GM18498 (cell line): ENCODE measurements around the gene KIAA0825.
A peak's percentile ranks its signal among the peaks of the same experiment; 100 is the strongest.

ENCODE experiments used
- ATAC-seq: cut with Tn5 transposase; IDR thresholded peaks from one replicate; pipeline ENCODE4 v1.9.1; 2021; ENCODE audit warnings: mild to moderate bottlenecking, moderate library complexity; ENCODE audit not compliant: unreplicated experiment

KIAA0825 gene, protein sequence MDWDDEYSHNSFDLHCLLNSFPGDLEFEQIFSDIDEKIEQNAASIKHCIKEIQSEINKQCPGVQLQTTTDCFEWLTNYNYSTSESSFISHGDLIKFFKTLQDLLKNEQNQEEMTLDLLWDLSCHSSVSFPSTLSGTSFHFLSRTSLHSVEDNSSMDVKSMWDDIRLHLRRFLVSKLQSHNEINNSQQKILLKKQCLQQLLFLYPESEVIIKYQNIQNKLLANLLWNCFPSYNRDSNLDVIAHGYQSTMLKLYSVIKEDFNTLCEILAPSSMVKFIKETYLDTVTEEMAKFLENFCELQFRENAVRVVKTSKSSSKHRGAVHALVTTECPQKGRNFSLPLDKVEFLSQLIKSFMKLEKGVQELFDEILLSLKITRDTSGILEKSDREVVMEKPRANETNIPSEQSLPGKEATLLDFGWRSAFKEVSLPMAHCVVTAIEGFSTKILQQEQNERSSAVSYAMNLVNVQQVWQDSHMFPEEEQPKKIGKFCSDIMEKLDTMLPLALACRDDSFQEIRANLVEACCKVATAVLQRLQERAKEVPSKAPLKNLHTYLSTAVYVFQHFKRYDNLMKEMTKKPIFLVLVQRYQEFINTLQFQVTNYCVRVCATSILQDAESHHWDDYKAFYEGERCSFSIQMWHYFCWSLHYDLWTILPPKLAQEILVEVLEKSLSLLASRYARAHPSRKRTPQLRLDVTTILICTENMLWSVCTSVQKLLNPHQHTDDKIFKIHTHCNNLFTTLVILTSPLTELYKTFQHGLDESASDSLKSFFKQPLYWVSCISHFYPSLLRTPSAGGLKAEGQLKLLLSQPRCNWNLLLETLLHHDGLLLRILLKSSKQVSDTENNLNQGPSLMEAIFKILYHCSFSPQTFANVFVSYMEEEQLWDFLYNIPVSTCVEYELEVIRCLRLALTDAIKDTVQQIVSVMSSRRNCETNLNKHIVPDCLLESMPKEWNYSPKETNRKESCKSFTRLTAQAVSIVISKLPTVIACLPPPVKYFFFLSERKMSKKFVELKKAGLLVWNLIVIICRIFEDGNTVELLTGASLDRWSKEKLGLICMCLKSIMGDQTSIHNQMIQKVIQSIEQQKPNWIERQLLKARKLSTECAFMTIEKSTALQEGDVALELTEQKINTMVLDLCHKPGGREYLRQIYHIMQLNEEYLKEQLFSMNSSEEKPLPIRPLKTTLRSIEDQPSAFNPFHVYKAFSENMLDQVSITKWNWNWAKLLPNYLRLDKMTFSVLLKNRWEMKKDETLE (N-terminal part only)

DNA sequence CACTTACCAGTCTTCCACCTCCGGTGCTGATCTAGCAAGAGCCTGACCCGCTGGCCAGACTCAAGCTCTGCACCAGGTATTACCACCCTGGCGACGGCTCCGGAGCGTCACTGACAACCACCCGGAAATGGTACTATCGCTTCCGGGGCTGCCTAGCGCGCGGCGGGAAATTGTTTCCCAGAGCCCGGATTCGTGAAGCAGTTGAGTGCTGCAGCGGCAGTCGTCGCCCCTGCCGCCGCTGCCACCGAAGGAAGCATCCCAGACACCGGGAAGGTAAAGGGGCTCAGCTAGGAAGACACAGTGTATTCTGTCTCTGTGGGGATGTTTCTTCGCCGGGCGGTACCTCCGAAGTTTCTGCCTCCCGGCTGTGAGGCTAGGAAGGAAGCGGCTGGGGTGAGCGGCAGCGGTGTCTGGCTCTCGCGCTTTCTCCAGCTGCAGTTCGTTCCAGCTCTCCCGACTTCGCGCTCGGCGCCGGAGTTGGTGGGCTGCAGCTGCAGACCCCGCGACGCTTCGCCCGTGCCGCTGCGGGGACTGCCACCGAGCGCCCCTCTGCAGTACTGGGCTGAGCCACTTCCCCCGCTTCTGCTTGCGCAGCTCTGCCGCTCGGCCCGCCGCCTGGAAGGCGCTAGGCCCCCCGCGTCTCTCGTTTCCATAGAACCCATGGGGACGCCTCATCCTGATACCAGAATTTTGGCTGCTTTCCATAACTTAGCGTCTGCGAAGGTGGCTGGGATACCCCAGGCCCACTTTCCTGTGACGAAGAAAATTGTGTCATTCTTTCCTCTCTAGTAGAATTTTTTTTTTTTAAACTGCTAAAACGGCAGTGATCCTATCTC lies at the start of gene KIAA0825, which contains the start of gene SLF1:
TSS of gene KIAA0825 (minus strand) at position 112 of the 836 bp plus-strand sequence. CDS start 81,478 bp downstream, outside the sequence.
TSS of gene SLF1 (plus strand) at position 177 of the 836 bp plus-strand sequence. CDS start 10,142 bp downstream, outside the sequence.
- peak; percentile 97 for ATAC-seq

DNA sequence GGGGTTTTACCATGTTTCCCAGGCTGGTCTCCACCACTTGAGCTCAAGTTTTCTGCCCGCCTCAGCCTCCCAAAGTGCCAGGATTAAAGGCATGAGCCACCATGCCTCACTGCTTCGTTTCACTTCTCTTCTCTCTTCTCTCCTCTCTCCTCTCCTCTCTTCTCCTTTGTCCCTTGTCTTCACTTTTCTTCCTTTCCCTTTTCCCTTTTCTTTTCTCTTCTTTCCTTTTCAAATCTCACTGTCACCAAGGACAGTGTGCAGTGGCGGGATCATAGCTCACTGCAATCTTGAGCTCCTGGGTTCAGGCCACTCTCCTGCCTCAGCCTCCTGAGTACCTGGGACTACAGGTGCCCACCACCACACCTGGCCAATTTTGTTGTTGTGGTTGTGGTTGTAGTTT lies 49.5 kb upstream of the KIAA0825 start:
- ATAC-seq, result no peak

DNA sequence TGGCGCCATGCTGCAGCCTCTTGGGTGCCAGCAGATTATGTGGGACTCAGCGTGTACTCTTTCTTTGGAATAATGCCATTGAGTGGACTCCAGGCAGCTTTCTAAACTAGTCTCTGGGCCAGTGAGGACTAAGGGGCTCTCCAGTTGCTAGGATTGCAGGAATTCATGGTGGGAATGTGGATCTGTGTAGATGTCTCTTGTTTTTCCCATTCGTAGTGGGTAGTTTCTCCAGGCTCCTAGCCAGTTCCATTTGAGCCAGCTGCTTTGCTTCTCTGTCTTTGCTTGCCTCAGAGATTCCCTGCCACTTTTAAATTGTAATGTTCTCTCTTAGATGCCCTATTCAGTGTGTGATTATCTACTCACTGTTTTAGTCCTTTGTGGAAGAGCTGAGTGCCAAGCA lies 42.7 kb upstream of the KIAA0825 start:
- ATAC-seq, result no peak

DNA sequence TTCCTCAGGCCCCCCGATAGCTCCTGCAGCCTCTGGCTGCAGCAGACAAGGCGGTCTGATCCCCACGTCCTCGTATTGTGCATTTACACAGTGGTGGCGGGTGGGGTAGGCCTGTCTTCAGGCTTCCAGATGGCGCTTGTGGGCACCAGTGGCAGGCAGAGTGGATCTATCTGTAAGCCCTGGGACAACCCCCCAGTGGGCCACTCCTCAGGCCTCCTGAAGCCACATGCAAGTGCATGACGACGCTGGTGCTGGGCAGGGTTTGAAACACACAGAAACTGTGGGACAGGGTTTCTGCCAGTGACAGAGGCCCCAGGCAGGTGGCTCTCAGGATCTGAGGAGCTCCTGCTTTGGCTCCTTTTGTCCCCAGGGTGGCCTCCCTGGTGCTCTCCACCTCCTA lies 42.1 kb upstream of the KIAA0825 start:
- no peak for ATAC-seq

DNA sequence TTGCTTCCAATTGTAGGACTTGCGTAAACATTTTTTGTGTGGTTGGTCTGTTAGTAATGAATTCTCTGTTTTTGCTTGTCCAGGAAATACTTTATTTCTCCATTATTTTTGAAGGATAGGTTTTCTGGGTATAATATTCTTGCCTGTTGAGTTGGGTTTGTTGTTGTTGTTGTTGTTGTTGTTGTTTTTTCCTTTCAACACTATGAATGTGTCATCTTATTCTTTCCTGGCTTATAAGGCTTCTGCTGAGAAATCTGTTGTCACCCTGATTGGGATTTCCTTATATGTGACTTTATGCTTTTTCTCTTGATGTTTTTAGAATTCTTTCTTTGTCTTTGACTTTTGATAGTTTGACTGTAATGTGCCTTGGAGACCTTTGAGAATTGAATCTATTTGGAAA lies 39.9 kb upstream of the KIAA0825 start:
- ATAC-seq, result no peak

DNA sequence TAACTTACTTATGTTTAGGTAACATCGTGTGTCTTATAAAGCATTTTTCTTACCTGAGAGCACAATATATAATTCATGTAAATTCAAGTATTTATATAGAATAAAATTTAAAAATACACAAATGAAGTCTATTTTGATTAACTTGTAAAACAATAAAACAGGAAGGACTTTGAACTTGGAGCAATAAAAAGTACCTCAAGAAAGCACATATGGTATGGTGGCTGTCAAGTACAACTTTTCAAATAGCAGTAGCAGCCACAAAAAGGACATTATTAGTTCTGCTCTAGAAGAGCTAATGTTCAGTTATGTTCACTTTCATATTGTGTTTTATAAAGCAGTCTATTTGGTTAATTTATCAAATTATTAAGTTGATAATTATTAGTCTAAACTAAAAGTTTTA lies 31.5 kb upstream of the KIAA0825 start:
- no peak for ATAC-seq

DNA sequence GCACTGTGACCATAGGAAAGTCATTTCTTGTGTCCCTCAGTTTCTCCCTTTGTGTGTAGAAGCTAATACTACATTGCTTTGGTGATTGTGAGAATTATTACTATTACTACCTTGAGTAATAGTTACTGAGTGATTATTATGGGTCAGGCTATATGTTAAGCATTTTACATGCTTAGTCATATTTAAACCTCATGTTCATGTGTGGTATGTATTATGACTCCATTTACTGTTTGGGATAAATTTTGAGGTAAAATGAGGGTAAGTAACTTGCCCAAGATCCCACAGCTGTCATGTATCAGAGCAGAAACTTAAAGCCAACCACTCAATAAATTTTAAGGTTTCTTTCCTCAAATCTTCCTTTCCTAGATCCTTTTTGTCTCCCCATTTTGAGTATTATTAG lies 28.4 kb upstream of the KIAA0825 start:
- no peak for ATAC-seq

DNA sequence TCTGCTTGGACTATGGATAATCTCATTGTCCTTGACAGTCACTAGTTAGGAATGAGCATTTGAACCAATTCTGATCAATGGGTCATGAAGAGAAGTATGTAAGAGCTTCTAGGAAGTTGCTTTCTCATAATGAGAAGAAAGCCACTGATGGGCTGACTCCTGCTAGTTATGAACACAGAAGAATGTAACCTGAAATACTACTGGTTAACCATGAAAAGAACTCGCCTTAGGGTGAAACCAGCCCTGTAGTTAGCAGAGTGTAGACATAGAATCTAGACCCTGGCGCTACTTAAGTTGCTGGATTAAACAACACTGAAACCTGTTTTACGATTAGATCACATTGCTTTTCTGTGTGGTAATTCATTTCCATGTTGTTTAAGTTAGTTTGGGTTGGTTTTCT lies 26.6 kb upstream of the KIAA0825 start:
- ATAC-seq, result no peak

DNA sequence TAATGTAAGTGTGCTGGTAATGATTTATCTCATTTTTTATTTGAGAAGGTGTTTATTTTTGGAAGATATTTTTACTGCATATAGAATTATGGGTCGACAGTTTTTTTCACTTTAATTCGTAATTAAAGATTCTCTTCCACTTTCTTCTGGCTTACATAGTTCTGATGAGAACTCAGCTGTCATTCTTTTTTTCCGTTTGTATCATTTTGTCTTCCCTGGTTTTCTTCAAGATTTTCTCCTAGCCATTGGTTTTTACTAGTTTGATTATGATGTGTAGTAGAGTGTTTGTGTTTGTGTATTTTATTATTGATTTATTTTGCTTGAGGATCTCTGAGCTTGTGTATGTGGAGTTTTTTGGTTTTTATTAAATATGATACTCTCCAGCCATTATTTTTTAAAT lies 21.8 kb upstream of the KIAA0825 start:
- ATAC-seq, result no peak

DNA sequence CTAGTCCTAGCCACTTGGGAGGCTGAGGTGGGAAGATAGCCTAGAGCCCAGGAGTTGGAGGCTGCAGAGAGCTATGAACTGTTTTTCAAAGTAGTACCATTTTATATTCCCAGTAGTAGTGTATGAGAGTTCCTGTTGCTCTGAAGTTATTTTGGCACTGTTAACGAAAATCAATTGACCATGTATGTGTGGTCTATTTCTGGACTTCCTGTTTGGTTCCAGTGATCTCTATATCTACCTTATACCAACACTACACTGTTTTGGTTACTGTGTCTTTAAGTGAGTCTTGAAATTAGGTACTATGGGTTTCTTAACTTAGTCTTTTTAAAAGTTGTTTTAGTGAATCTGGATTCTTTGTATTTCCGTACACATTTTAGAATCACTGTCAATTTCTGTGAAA lies 13.6 kb upstream of the KIAA0825 start:
- ATAC-seq, result peak; percentile 99

DNA sequence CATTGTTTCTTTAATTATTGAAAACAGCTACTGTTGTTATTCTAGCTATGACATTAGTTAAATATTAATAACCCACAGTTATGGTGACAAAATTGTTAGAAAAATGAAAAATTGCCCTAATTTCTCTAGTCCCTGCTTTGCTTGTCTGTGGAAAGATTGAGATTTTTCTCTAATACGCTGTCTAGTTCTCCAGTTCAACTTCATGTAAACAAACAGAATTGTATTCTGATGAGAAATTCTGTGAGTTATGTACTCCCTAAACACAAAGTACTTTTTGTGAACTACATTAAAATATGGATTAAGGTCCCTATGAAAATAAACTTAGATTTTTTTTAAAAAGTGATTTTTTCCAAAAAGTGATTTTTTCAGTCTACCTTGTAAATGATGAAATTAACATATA lies 8.8 kb upstream of the KIAA0825 start:
- ATAC-seq, result no peak

DNA sequence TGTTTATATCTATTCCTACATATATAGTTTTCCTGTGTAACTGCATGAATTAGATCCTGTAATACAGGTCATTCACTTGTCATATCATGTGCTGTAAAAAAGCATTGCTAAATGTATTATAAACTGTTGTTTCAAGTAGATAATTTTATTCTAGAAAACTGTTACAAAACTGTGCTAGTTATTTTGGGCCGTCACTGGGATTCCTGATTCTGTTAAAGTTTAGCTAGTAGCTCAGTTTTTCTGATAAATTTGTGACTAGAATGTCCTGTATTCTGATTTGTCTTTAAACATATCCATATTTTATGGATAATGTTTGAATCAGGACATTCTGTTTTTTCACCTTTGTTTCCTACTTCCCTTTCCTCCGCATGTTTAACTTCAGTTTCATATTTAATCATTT lies 5.5 kb upstream of the KIAA0825 start:
- no peak for ATAC-seq

DNA sequence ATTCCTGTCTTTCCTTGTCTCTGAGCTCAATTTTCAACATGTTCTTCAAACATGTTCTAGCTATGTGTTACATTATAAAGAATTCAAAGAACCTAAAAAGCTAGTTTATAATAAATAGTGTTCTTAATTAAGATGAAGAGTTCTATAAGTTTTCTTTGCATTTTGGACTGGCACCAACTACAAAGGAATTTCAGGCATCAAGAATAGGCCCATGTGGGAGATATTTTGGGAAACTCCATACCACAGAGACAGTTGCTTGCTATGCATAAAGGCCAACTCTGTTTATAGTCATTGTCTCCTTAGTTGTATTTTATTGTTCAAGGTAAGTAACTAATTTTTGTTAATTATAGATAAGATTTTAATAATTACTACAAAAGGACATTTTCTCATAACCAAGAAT lies 4.6 kb upstream of the KIAA0825 start:
- no peak for ATAC-seq

DNA sequence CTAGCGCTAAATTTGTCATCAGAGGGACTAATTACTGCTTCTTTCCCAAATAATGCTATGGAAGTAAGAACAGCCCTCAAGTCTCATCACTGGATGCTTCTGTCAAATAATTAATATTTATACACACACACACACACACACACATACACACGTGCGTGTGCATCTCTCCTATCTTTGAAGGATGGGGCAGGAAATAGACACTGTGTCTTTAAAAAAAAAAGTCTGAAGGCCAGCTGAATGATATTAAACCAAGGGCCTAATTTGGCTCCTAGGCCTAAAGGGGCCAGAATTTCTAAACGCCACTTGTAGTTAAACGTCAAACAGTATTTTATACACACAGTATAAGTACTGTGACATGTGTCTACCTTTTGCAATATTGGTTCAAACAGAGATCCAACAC lies 3.4 kb upstream of the KIAA0825 start:
- no peak for ATAC-seq

DNA sequence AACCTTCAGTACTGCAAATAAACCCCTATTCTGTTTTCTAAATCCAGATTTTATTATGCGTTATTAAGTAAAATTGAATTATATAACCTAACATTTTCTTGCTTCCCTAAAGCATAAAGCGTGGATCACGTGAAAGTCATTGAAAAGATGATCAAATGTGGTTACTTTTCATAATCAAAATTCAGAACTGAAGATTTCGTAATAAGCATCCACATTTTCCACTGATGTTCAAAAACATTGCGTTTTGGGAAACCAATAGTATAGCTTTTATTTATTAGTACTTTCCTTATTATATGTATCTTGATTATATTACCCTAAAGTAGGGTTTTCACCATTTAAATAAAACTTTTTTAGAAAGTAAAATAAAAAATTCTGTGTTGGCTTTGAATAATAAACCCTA lies 1.9 kb upstream of the KIAA0825 start:
- no peak for ATAC-seq

DNA sequence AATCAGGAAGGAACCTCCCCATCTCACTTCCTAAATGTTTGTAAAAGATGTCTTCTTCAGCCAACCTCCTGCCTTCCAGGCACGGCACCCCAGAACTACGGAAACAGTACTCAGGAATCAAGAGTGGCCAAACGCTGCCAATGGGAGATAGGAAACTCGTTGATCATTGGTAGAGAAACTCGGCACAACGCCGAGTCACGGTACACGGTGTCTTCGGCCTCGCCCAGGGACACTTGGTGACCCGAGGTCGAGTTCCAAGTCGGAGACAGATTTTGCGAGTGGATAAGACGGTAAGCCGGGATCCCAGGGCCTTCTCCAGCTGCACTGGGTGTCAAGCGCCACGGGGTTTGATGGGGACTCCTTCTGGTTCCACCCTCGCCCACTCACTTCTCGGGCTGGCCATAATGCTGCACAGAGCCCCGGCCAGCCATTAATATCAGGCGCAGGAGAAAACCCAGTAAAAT lies 343 bp downstream of the KIAA0825 start:
- ATAC-seq, result no peak

DNA sequence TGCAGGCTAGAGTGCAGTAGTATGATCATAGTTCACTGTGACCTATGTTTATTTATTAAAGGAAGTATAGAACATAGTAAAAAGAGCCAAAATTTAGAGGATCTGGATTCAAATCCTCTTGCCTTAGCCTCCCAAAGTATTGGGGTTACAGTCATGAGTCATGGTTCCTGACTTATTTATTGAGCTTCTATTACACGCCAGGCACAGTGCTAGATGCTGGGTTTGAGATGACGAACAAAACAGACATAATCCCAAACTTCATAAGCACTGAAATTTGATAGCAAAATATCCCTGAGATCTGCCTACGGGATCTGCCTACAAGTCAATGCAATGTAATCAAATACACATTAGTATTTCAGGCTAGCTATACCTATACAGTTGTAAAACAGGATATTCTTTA lies 2.5 kb downstream of the KIAA0825 start:
- no peak for ATAC-seq

DNA sequence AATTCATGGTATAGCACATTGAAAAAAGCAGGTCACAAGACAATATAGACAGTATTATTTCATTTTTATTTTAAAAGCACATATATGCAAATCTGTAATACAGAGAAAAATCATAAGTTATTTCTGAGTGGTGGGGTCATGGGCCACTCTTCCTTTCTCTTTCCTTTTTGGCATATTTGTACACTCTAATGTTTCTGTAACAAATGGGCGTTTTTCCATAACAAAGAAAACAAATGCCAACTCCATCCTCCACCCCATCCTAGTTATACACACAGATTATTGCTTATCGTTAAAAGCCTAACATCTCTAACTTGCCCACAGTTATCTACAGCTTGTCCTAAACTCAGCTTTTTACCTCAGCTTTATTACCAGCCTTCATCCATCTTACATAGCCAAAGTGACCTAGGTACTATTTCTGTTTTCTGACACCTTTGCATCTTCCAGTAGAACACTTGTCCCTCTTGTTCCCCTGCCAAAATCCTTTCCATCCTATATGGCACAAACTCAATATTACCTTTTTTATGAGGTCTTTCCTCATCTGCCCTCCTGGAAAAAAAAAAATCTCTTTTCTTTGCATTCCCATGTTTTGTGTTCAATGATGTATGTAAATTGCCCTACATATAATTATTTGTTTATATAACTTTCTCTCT lies 4.1 kb downstream of the KIAA0825 start:
- no peak for ATAC-seq

DNA sequence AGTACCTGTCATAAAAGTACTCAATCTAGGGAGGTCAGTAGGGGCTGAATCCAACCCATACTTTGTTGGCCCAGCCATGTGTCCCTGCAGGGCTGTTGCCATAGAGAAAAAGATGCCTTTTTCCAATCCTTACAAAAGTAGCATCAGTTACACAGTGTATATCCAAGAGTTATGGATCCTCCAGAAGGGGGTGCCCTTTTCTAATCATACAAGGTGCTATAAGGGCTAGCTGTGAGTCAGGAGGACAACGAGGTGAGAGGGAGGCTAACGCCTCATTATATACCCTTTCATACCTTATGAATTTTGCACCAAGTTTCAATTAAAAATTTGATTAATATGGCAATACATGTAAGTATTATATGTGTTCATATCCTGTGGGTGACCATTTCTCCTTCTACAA lies 4.8 kb downstream of the KIAA0825 start:
- no peak for ATAC-seq
